Left kidney (tissue), 8 donors: ENCODE results near the gene TEDC1. TPM values are rescaled to one million over a fixed set of nuclear protein-coding genes. Genes with fewer than 3 reads are reported as not detected.
A peak's percentile ranks its signal among the peaks of the same experiment; 100 is the strongest.

Experiments
- DNase-seq: peaks from one replicate; pipeline ENCODE4 v3.0.0-alpha.2; 2013
- long read RNA-seq, 8 donors: transcript quantifications; one replicate each; lab custom pipeline, GENCODE V29; 2026
- polyA plus RNA-seq: library from polyadenylated mRNA; unstranded; fragments of 120-200 nt; gene quantifications from one replicate; pipeline ENCODE4 v1.2.1, GENCODE V29; 2013; ENCODE audit not compliant: insufficient read length

The TEDC1 gene
- 5.6 TPM for polyA plus RNA-seq
- long read RNA-seq, donor 1, partial matches to known transcripts: 0 of 1 reads
- long read RNA-seq, donor 1, other reads (novel, unspliced or antisense): 0 of 1 reads
- long read RNA-seq, donor 2, partial matches to known transcripts: 0 of 1 reads
- long read RNA-seq, donor 2, other reads (novel, unspliced or antisense): 0 of 1 reads
- long read RNA-seq, donor 3, partial matches to known transcripts: 0 of 4 reads
- long read RNA-seq, donor 3, other reads (novel, unspliced or antisense): 0 of 4 reads
- long read RNA-seq, donor 4: 0 reads
- long read RNA-seq, donor 5, transcript TEDC1-204 (8 exons, 1,630 nt): major isoform, 6 of 8 reads
- long read RNA-seq, donor 5, partial matches to known transcripts: 0 of 8 reads
- long read RNA-seq, donor 5, other reads (novel, unspliced or antisense): 0 of 8 reads
- long read RNA-seq, donor 6, partial matches to known transcripts: 0 of 6 reads
- long read RNA-seq, donor 6, other reads (novel, unspliced or antisense): 0 of 6 reads
- long read RNA-seq, donor 7, partial matches to known transcripts: 6 of 12 reads
- long read RNA-seq, donor 7, other reads (novel, unspliced or antisense): 0 of 12 reads
- long read RNA-seq, donor 8, full-length matches to known transcripts: 2 of 2 reads
- long read RNA-seq, donor 8, partial matches to known transcripts: 0 of 2 reads
- long read RNA-seq, donor 8, other reads (novel, unspliced or antisense): 0 of 2 reads

- peak; percentile 100 for DNase-seq
Observed at GRCh38 chr14:105490572-105491365, at the start of gene TEDC1. Gene TEDC1, plus strand, starts transcription at chr14:105491246. Its CDS starts 130 bp downstream, at chr14:105491376.

GRCh38 chr14:105442125-105442524 lies 48.9 kb upstream of the TEDC1 start:
- DNase-seq: no peak

- DNase-seq: no peak
Observed at GRCh38 chr14:105442834-105443233, 48.2 kb upstream of the TEDC1 start.

DNA sequence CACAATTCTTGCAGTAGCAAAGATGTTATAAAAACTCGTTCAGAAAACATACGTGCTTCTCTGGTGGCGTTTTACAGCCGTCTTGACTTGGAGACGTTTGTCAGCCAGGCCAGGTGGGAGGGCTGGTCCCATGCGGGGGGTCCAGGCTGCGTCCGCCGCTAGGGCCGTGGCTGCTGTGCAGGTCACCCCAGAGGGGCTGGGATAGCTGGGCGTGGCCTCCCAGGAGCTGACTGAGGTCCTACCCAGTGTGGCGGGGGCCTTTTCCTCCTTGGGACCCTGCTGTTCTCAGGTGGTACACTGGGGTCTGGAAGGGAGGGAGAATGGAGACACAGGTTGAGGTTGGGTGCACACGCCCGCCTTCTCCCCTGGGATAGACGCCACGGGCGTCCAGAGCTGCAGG lies 46.2 kb upstream of the TEDC1 start:
- DNase-seq: no peak

- no peak for DNase-seq
Observed at GRCh38 chr14:105445290-105445689, 45.8 kb upstream of the TEDC1 start.

- no peak for DNase-seq
Observed at GRCh38 chr14:105445901-105446845, 44.9 kb upstream of the TEDC1 start.

DNA sequence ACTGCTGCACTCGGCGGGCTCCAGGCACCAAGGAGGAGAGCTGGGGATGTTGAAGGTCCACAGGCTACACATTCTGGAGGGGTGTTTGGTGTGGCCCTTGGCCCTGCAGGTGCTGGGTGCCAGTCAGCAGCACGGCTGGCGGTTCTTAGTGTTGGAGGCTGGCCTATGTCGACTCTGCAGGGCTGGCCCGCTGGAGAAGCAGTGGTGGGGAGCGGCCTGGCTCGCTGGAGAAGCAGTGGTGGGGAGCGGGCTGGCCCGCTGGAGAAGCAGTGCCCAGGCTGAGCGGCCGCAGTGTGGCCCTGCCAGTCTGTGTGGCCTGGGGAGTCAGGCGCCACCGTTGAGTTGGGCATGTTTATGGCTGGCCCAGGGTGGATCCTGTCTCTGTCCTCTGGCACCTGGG lies 44.1 kb upstream of the TEDC1 start:
- no peak for DNase-seq

- DNase-seq: no peak
Observed at GRCh38 chr14:105447651-105448640, 43.1 kb upstream of the TEDC1 start.

DNA sequence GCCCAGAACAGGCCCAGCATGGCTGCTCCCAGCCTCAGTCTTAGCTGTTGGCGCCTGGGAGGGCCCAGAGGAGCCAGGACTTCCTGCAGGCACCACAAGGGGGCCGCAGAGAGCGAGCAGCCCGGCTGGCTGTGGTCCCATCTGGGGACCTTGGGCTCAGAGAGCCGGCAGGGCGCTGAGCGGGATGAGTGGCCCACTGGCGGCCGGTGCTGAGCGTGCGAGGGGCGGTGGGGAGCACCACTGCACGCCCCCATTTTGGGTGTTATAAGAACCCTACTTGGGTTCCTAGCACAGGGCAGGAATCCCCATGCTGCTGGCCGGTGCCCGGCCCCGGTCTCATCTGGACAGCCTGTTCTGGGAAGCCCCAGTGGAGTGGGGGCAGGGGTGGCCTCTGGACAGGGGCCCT lies 42.3 kb upstream of the TEDC1 start:
- peak; percentile 53 for DNase-seq

DNA sequence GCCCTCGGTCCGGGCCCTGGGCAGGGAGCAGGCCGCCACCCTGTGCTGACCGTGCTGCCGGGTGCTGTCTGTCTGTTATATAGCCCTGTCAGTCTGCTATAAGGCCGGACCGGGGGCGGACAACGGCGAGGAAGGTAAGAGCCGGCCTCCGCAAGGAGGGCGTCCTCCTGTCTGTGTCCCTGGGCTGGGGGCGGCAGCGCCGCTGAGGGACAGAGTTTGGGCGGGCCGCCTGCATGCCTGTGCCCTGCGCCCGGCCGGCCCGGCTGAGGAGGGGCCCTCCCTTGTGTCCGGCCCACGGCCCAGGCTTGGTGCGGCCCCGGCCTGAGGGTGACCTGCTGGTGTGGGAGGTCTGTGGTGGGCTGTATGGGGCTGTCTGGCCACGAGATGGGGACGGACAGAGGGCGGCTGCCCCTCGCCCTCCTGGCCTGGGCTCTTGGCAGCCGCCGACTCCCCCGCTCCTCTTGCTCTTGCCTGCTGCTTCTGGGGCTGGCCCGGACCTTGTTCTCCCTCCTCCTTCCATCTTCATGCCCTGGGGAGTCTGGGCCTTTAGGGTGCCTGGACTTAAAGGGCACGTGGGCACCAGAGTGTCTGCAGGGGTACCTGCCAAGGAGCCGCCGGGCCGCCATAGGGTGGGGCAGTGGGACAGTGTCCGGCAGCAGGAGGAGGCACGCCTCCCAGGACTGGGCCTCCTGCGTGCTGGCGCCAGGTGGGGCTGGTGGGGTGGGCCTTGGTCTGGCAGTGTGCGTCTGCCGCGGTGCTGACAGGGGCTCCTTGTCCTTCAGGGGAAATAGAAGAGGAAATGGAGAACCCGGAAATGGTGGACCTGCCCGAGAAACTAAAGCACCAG lies 41.5 kb upstream of the TEDC1 start:
- no peak for DNase-seq

GRCh38 chr14:105450123-105450505 lies 40.9 kb upstream of the TEDC1 start:
- DNase-seq: no peak

DNA sequence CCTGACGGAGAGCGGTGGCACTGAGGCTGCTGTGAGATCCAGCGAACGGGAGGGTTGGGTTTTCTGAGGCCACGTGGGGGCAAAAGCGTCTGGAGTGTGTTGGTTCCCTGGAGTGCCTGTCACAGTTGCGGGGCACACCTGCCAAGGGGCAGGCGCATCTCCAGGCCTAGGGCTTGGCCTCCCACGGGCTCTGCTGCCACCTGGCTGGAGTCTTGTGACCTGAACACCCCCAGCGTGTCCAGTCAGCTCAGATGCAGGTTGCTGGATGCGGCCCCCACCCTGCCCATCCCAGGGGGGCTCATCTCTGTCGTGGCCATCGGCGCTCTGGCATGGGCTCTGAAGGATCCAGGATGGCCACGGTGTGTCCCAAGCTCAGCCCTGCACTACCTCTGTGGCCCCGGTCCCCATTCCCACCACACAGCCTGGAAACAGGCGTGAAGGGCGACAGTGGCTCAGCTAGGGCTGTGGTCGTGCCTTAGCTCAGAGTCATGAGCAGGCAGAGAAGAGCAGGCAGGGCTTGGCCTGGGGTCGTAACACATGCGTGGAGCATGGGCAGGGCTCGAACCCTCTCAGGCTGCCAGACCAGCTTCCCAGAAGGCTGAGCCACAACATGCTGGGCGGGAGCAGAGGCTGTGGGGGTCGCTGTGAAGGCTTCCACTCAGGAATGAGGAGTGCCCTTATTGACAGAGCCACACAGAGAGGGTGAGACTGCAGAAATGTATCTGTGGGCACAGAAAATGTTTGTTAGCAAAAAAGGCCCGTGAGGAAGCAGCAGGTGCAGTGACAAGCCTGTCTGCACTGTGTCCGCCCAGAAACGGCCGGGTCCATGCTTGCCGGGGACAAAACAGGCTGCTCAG lies 40.0 kb upstream of the TEDC1 start:
- no peak for DNase-seq

GRCh38 chr14:105452963-105453362 lies 38.1 kb upstream of the TEDC1 start:
- DNase-seq: no peak

GRCh38 chr14:105453847-105454246 lies 37.2 kb upstream of the TEDC1 start:
- no peak for DNase-seq

GRCh38 chr14:105455086-105455640 lies 35.9 kb upstream of the TEDC1 start:
- DNase-seq: no peak

DNA sequence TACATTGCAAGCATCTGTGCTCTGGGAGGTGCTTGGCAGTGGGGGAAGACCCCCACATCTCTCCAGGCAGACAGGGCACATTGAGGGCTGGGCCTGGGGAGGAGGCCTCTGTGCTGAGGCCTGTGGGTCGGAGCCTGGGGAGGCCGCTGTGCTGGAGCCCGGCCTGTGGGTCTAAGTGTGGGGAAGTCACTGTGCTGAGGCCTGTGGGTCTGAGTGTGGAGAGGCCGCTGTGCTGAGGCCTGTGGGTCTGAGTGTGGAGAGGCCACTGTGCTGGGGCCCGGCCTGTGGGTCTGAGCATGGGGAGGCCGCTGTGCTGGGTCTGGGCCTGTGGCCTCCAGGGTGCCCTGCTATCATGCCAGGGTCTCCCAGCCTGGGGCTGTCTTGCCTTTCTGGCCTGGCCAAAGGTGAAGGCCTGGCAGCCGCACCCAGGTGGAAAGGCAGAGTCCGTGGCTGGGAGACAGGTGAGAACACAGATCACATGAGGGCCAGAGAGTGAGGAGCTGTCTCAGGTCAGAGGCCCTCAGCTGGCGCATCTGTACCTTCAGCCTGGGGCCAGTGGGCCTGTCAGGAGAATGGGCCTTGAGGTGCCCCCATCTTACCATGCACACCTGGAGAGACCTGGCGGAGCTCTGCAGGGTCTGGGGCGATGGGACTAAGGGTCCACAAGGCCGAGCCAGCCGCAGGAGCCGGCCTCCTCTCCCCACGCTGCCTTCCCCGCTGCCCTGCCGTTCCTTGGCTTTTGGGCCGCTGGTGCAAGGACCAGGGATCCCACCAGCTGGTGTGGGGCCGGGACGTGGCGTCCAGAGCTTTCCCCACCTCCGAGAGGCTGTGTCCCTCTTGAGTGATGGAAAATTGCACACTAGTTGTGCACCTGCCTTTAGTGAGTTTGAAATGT lies 35.0 kb upstream of the TEDC1 start:
- no peak for DNase-seq
